ENCODE data around the gene ZFP14. TPM values are rescaled to one million over a fixed set of nuclear protein-coding genes. Genes with fewer than 3 reads are reported as not detected.

The ZFP14 gene
- total RNA-seq, 1 donor from 2014 or later = 13.9 TPM

- Mint-ChIP-seq H3K36me3 (peaks cover 71% of the 10 kb centered on the region), H3K4me3 (no peak overlapping the region), H3K9me3 (peaks cover 23% of the 10 kb centered on the region), H3K27ac (no peak overlapping the region), H3K4me1 (no peaks in the 10 kb centered on the region), H3K27me3 (ENCODE audit: low read depth) (no peaks in the 10 kb centered on the region)
- DNase-seq (ENCODE audit: low spot score in 2 of 2, unreplicated experiment in 2 of 2) = no peak
- no peak for TF ChIP-seq CTCF (IDR thresholded peaks at IDR 0.05; ENCODE audit: unreplicated experiment)
Observed at GRCh38 chr19:36401475-36401874, 22.5 kb upstream of the ZFP14 start.

- DNase-seq (ENCODE audit: low spot score in 2 of 2, unreplicated experiment in 2 of 2) = no peak
- no peaks in the 10 kb centered on the region for H3K4me1 Mint-ChIP-seq
- peaks cover 44% of the 10 kb centered on the region for H3K9me3 Mint-ChIP-seq
- no peak for TF ChIP-seq CTCF (IDR thresholded peaks at IDR 0.05; ENCODE audit: unreplicated experiment)
- H3K4me3 Mint-ChIP-seq = no peak overlapping the region
- peaks cover 74% of the 10 kb centered on the region for H3K36me3 Mint-ChIP-seq
- no peak overlapping the region for H3K27ac Mint-ChIP-seq
- H3K27me3 Mint-ChIP-seq (ENCODE audit: low read depth) = no peaks in the 10 kb centered on the region
Observed at GRCh38 chr19:36398571-36398970, 19.6 kb upstream of the ZFP14 start.

- no peak for DNase-seq (ENCODE audit: low spot score in 2 of 2, unreplicated experiment in 2 of 2)
- peaks cover 74% of the 10 kb centered on the region for H3K36me3 Mint-ChIP-seq
- no peak overlapping the region for H3K27ac Mint-ChIP-seq
- H3K9me3 Mint-ChIP-seq = peaks cover 59% of the 10 kb centered on the region
- no peaks in the 10 kb centered on the region for H3K27me3 Mint-ChIP-seq (ENCODE audit: low read depth)
- no peaks in the 10 kb centered on the region for H3K4me1 Mint-ChIP-seq
- no peak overlapping the region for H3K4me3 Mint-ChIP-seq
- no peak for TF ChIP-seq CTCF (IDR thresholded peaks at IDR 0.05; ENCODE audit: unreplicated experiment)
Observed at GRCh38 chr19:36392916-36393673, 14.1 kb upstream of the ZFP14 start.

GRCh38 chr19:36379510-36379819 lies 464 bp upstream of the ZFP14 start:
- DNase-seq (ENCODE audit: low spot score in 2 of 2, unreplicated experiment in 2 of 2) = no peak
- Mint-ChIP-seq H3K36me3 (peaks cover 11% of the 10 kb centered on the region), H3K4me3 (peak overlapping the region; percentile 90), H3K4me1 (peaks cover 15% of the 10 kb centered on the region), H3K9me3 (peaks cover 8% of the 10 kb centered on the region), H3K27ac (peak overlapping the region; percentile 16), H3K27me3 (ENCODE audit: low read depth) (no peaks in the 10 kb centered on the region)
- no peak for TF ChIP-seq CTCF (IDR thresholded peaks at IDR 0.05; ENCODE audit: unreplicated experiment)

- DNase-seq (ENCODE audit: low spot score in 2 of 2, unreplicated experiment in 2 of 2) = no peak
- Mint-ChIP-seq H3K4me3 (peak overlapping the region; percentile 90), H3K4me1 (peaks cover 15% of the 10 kb centered on the region), H3K36me3 (peaks cover 9% of the 10 kb centered on the region), H3K27ac (peak overlapping the region; percentile 97), H3K27me3 (ENCODE audit: low read depth) (no peaks in the 10 kb centered on the region), H3K9me3 (peaks cover 6% of the 10 kb centered on the region)
- TF ChIP-seq CTCF (IDR thresholded peaks at IDR 0.05; ENCODE audit: unreplicated experiment) = no peak
Observed at GRCh38 chr19:36377541-36378178, 1.3 kb downstream of the ZFP14 start.

Measured in mesothelial cell of epicardium (in vitro differentiated cells).